ENCODE data around the gene LSM3. TPM values are rescaled to one million over a fixed set of nuclear protein-coding genes. Genes with fewer than 3 reads are reported as not detected.

LSM3 gene
- total and polyA plus RNA-seq, 2 of the 4 experiments (the other 2 are of a cell fraction), result 3.4 to 11.5 TPM

- Histone ChIP-seq H4K91ac (ENCODE audit: insufficient read depth, low read depth, low read length) (no peak overlapping the region), H2BK20ac (ENCODE audit: low read depth, low read length) (no peak overlapping the region), H3K79me1 (ENCODE audit: low read depth in 1 of 2, low read length in 2 of 2) (no peaks in the 10 kb centered on the region), H3K4me2 (ENCODE audit: low read depth, low read length) (no peak overlapping the region), H3K9ac (ENCODE audit: low read depth, low read length) (no peak overlapping the region), H3K27me3 (ENCODE audit: control insufficient read depth, insufficient read depth, low read length) (no peaks in the 10 kb centered on the region), H3K9me1 (ENCODE audit: insufficient read depth, low read length) (no peaks in the 10 kb centered on the region), H2BK5ac (ENCODE audit: low read depth, low read length, poor library complexity, severe bottlenecking) (no peak overlapping the region), H2AK5ac (ENCODE audit: low read depth, low read length) (no peak overlapping the region), H3K4me3 (ENCODE audit: insufficient read depth, low read depth, low read length) (no peak overlapping the region), H3K4me1 (ENCODE audit: control insufficient read depth, insufficient read depth, low read length) (peaks cover 3% of the 10 kb centered on the region; the same call in 1 of the 2 replicates), H4K20me1 (ENCODE audit: insufficient read depth, low read length) (no peaks in the 10 kb centered on the region), H3K9me3 (ENCODE audit: control insufficient read depth, insufficient read depth, low read length) (no peaks in the 10 kb centered on the region), H3K36me3 (ENCODE audit: control insufficient read depth, insufficient read depth, low read length) (no peaks in the 10 kb centered on the region), H4K8ac (ENCODE audit: low read depth in 2 of 2, low read length in 2 of 2) (no peak overlapping the region), H2AFZ (replicated peaks; ENCODE audit: low read length, poor library complexity) (no peak overlapping the region), H3K14ac (replicated peaks; ENCODE audit: low read depth, low read length) (no peak overlapping the region), H2BK15ac (ENCODE audit: low read depth, low read length) (no peak overlapping the region), H2BK120ac (ENCODE audit: low read depth, low read length) (0 out of 2 replicates have a peak overlapping the region, but pooled peaks have one; percentile 25), H2AK9ac (replicated peaks; ENCODE audit: low read depth, low read length, poor library complexity) (no peak overlapping the region), H3K23ac (ENCODE audit: low read depth, low read length) (no peak overlapping the region), H3K4ac (ENCODE audit: low read depth, low read length) (no peak overlapping the region), H3K27ac (ENCODE audit: insufficient read depth, low read length) (no peak overlapping the region), H3K18ac (ENCODE audit: low read depth, low read length) (no peak overlapping the region), H4K5ac (ENCODE audit: low read depth, low read length) (no peak overlapping the region), H3K56ac (ENCODE audit: extremely low read depth, insufficient read depth, low read length) (no peak overlapping the region)
- ATAC-seq (ENCODE audit: low read depth), result peak; percentile 32
- intact Hi-C loops (cut with micrococcal nuclease), result no loop called here
- dilution Hi-C loops (cut with HindIII; ENCODE audit: low sequenced_read_pairs, unreplicated experiment), result no loop called here
- POLR2A ChIA-PET (ENCODE audit: unreplicated experiment), result interaction anchor here (1.1 kb wide), 1 partner anchor 434 kb away, joined by 9 read pairs; the partner anchor contains the start of gene CCDC174
- in situ Hi-C loops (cut with MboI; ENCODE audit: low sequenced_read_pairs), result no loop called here
- no peak for DNase-seq
- no TSS peak for BruUV-seq (replicated peaks)
- TF ChIP-seq SMC3 (IDR thresholded peaks at IDR 0.05; ENCODE audit: low read depth, low read length), result no peak
- TF ChIP-seq, protein P1, sequence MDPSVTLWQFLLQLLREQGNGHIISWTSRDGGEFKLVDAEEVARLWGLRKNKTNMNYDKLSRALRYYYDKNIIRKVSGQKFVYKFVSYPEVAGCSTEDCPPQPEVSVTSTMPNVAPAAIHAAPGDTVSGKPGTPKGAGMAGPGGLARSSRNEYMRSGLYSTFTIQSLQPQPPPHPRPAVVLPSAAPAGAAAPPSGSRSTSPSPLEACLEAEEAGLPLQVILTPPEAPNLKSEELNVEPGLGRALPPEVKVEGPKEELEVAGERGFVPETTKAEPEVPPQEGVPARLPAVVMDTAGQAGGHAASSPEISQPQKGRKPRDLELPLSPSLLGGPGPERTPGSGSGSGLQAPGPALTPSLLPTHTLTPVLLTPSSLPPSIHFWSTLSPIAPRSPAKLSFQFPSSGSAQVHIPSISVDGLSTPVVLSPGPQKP (IDR thresholded peaks at IDR 0.05; ENCODE audit: borderline replicate concordance, low read depth, low read length), result no peak
- TF ChIP-seq MAZ (IDR thresholded peaks at IDR 0.05; ENCODE audit: borderline replicate concordance, low read depth, low read length), result no peak
- no peak for TF ChIP-seq RAD21 (IDR thresholded peaks at IDR 0.05; ENCODE audit: low read length)
- no peak for TF ChIP-seq CTCF (conservative IDR thresholded peaks at IDR 0.05; ENCODE audit: low read depth, low read length)
- TF ChIP-seq NFE2L2 (IDR thresholded peaks at IDR 0.05; ENCODE audit: low read depth, low read length), result no peak
- TF ChIP-seq CEBPB (IDR thresholded peaks at IDR 0.05; ENCODE audit: low read depth, low read length), result no peak
- TF ChIP-seq MAFK (IDR thresholded peaks at IDR 0.05; ENCODE audit: low read depth, low read length), result no peak
- TF ChIP-seq POLR2A (IDR thresholded peaks at IDR 0.05; ENCODE audit: low read depth, low read length), result no peak
- no peak for TF ChIP-seq MXI1 (IDR thresholded peaks at IDR 0.05; ENCODE audit: borderline replicate concordance, low read depth, low read length)
- no peak for TF ChIP-seq CHD1 (IDR thresholded peaks at IDR 0.05; ENCODE audit: low read depth, low read length)
- TF ChIP-seq USF2 (IDR thresholded peaks at IDR 0.05; ENCODE audit: low read depth, low read length), result no peak
- TF ChIP-seq RFX5 (IDR thresholded peaks at IDR 0.05; ENCODE audit: low read depth, low read length), result no peak
- CTCF ChIA-PET, result no interaction called here
Observed at GRCh38 chr3:14218355-14218754, 39.7 kb downstream of the LSM3 start.
